DND-41 (cell line): ENCODE data around the gene APLF.

Experiments used
- ATAC-seq: fragments of 200-7000 bp; cut with Tn5 transposase; 3 replicates; pipeline ENCODE4 v1.9.1; 2021; ENCODE audit warnings: low read depth; ENCODE audit not compliant: insufficient read depth
- DNase-seq: peaks from one replicate; pipeline ENCODE4 v3.0.0-alpha.2; 2020
- H2AFZ ChIP-seq: 2 replicates; pipeline ENCODE4 v1.6.0; 2012; ENCODE audit warnings: low read depth, low read length
- H3K27ac ChIP-seq: 2 replicates; pipeline ENCODE4 v1.5.1; 2012; ENCODE audit warnings: low read length, inconsistent platforms
- H3K27me3 ChIP-seq: fragments of 200-600 bp; sonication (generic); 2 replicates; pipeline ENCODE4 v1.6.0; 2012; ENCODE audit warnings: low read length, mild to moderate bottlenecking, inconsistent platforms; ENCODE audit not compliant: insufficient read depth, poor library complexity
- H3K36me3 ChIP-seq: 2 replicates; pipeline ENCODE4 v1.5.1; 2012; ENCODE audit warnings: low read length, inconsistent platforms; ENCODE audit not compliant: insufficient read depth
- H3K4me1 ChIP-seq: 2 replicates; pipeline ENCODE4 v1.5.1; 2012; ENCODE audit warnings: mild to moderate bottlenecking, low read length; ENCODE audit not compliant: insufficient read depth
- H3K4me2 ChIP-seq: 2 replicates; pipeline ENCODE4 v1.6.0; 2012; ENCODE audit warnings: mild to moderate bottlenecking, moderate library complexity, low read length, inconsistent platforms; ENCODE audit not compliant: insufficient read depth
- H3K4me3 ChIP-seq, 2 experiments: fragments of 200-600 bp in 1 of 2; shearing (Covaris generic) in 1 of 2; 2 replicates each; pipeline ENCODE4 v1.5.1; 2012 to 2016; ENCODE audit warnings: inconsistent platforms in 2 of 2, low read length in 2 of 2, mild to moderate bottlenecking in 2 of 2, low read depth in 1 of 2, moderate library complexity in 1 of 2
- H3K79me2 ChIP-seq: 2 replicates; pipeline ENCODE4 v1.6.0; 2012; ENCODE audit warnings: low read length, inconsistent platforms; ENCODE audit not compliant: insufficient read depth
- H3K9ac ChIP-seq: 2 replicates; pipeline ENCODE4 v1.6.0; 2012; ENCODE audit warnings: low read depth, mild to moderate bottlenecking, inconsistent platforms, low read length, moderate library complexity
- H3K9me3 ChIP-seq: 2 replicates; pipeline ENCODE4 v1.5.1; 2012; ENCODE audit warnings: low read length, moderate library complexity, mild to moderate bottlenecking, inconsistent platforms; ENCODE audit not compliant: insufficient read depth, severe bottlenecking
- H4K20me1 ChIP-seq: 2 replicates; pipeline ENCODE4 v1.6.0; 2012; ENCODE audit warnings: low read length; ENCODE audit not compliant: insufficient read depth
- EZH2 ChIP-seq: IDR thresholded peaks from 3 replicates; pipeline ENCODE4 v1.6.1; 2012; ENCODE audit warnings: borderline replicate concordance, low read depth, mild to moderate bottlenecking, moderate library complexity, low read length, inconsistent platforms; ENCODE audit not compliant: severe bottlenecking
- TF ChIP-seq, protein P1 (sequence below): IDR thresholded peaks from 2 replicates; pipeline ENCODE4 v1.5.1; 2012; ENCODE audit warnings: borderline replicate concordance, low read length, moderate library complexity, mild to moderate bottlenecking; ENCODE audit not compliant: poor library complexity, severe bottlenecking; ENCODE audit errors: extremely low read depth

APLF gene

DNA sequence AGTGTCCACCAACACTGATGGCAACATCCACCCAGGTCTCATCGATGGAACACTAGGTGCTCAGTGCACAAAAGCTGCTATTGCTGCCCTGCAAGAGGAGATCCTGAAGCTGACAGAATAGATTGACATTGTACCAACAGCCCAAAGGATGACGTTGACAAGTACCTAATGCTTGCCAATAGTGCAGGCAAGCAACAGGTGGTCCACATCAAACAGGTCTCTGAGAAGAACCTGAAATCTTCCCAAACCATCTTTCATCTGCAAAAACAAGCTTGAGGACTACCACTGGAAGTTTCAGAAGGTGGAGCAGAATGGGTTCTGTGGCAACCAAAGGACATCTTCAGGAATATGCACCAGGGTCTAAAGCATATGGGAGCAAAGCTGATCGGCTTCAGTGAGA, 160.2 kb downstream of the APLF start:
- Histone ChIP-seq H3K27ac (no peak overlapping the region), H3K36me3 (no peaks in the 10 kb centered on the region), H3K4me1 (no peaks in the 10 kb centered on the region), H2AFZ (no peak overlapping the region), H3K9me3 (no peaks in the 10 kb centered on the region), H3K4me2 (no peak overlapping the region), H3K4me3 (no peak overlapping the region), H3K27me3 (no peaks in the 10 kb centered on the region), H3K79me2 (no peaks in the 10 kb centered on the region), H4K20me1 (no peaks in the 10 kb centered on the region), H3K9ac (no peak overlapping the region)
- no peak for TF ChIP-seq EZH2
- TF ChIP-seq, protein P1, sequence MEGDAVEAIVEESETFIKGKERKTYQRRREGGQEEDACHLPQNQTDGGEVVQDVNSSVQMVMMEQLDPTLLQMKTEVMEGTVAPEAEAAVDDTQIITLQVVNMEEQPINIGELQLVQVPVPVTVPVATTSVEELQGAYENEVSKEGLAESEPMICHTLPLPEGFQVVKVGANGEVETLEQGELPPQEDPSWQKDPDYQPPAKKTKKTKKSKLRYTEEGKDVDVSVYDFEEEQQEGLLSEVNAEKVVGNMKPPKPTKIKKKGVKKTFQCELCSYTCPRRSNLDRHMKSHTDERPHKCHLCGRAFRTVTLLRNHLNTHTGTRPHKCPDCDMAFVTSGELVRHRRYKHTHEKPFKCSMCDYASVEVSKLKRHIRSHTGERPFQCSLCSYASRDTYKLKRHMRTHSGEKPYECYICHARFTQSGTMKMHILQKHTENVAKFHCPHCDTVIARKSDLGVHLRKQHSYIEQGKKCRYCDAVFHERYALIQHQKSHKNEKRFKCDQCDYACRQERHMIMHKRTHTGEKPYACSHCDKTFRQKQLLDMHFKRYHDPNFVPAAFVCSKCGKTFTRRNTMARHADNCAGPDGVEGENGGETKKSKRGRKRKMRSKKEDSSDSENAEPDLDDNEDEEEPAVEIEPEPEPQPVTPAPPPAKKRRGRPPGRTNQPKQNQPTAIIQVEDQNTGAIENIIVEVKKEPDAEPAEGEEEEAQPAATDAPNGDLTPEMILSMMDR = no peak
- no peak for ATAC-seq
- no peak for DNase-seq
